Measurements from ENCODE around the gene PTPRN2. TPM values are rescaled to one million over a fixed set of nuclear protein-coding genes. Genes with fewer than 3 reads are reported as not detected.
A peak's percentile ranks its signal among the peaks of the same experiment; 100 is the strongest.
"Not testable (repeated sequence)": the region's sequence is repeated elsewhere in the genome, so short reads cannot be mapped to it uniquely, and the experiment has no call there.

The PTPRN2 gene
- polyA plus RNA-seq, 4 donors: 1.6 to 11.7 (median 4.0) TPM

DNA sequence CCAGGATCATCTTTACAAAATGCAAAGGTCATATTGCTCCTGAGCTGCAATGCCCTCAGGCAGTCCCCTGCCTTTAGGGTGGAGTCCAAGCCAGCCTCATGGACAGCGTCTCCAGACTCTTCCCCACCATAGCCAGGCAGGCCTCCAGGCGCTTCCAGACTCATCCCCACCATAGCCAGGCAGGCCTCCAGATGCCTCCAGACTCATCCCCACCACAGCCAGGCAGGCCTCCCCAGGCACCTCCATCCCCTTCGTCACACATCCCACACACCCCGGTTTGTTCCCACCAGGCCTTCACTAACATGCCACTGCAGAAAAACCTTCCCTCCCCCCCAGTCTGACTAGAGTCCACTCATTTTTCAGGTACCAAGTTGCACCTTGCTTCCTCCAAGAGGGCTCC is 70.1 kb downstream of the PTPRN2 start:
- H3K36me3 ChIP-seq (ENCODE audit: control insufficient read depth in 3 of 3, insufficient read depth in 2 of 3, low read depth in 1 of 3, low read length in 3 of 3): no peaks in the 10 kb centered on the region
- peaks cover 0 to 8% of the 10 kb centered on the region in 2 donors for H3K9me3 ChIP-seq (ENCODE audit: control insufficient read depth in 2 of 2, insufficient read depth in 1 of 2, low read depth in 1 of 2, low read length in 1 of 2)
- 89 to 93% (median 91%) methylated on average over 4 of the region's 4 CpGs for WGBS, 3 donors
- FAIRE-seq (no peak), DNase-seq (no peak)
- no peaks in the 10 kb centered on the region for H3K27me3 ChIP-seq (ENCODE audit: control insufficient read depth in 3 of 3, insufficient read depth in 3 of 3, low read length in 3 of 3)
- no peaks in the 10 kb centered on the region for H3K4me1 ChIP-seq (ENCODE audit: control insufficient read depth in 3 of 3, insufficient read depth in 2 of 3, low read depth in 1 of 3, low read length in 2 of 3)
- no peak overlapping the region for H3K4me3 ChIP-seq (ENCODE audit: low read depth in 1 of 3, low read length in 3 of 3)
- H3K27ac ChIP-seq (ENCODE audit: low read depth in 1 of 3, low read length in 2 of 3): no peak overlapping the region

GRCh38 chr7:158517072-158517471 is 70.6 kb downstream of the PTPRN2 start:
- Histone ChIP-seq H3K9me3 (ENCODE audit: control insufficient read depth in 2 of 2, insufficient read depth in 1 of 2, low read depth in 1 of 2, low read length in 1 of 2) (peaks cover 0 to 9% of the 10 kb centered on the region in 2 donors), H3K36me3 (ENCODE audit: control insufficient read depth in 3 of 3, insufficient read depth in 2 of 3, low read depth in 1 of 3, low read length in 3 of 3) (no peaks in the 10 kb centered on the region), H3K4me1 (ENCODE audit: control insufficient read depth in 3 of 3, insufficient read depth in 2 of 3, low read depth in 1 of 3, low read length in 2 of 3) (no peaks in the 10 kb centered on the region), H3K4me3 (ENCODE audit: low read depth in 1 of 3, low read length in 3 of 3) (no peak overlapping the region), H3K27me3 (ENCODE audit: control insufficient read depth in 3 of 3, insufficient read depth in 3 of 3, low read length in 3 of 3) (no peaks in the 10 kb centered on the region), H3K27ac (ENCODE audit: low read depth in 1 of 3, low read length in 2 of 3) (no peak overlapping the region)
- WGBS, 3 donors: 87 to 97% (median 89%) methylated on average over 11 of the region's 11 CpGs
- DNase-seq (no peak), FAIRE-seq (no peak)

- H3K4me1 ChIP-seq (ENCODE audit: control insufficient read depth in 3 of 3, insufficient read depth in 2 of 3, low read depth in 1 of 3, low read length in 2 of 3): no peaks in the 10 kb centered on the region
- H3K27me3 ChIP-seq (ENCODE audit: control insufficient read depth in 3 of 3, insufficient read depth in 3 of 3, low read length in 3 of 3): no peaks in the 10 kb centered on the region
- no peak overlapping the region for H3K27ac ChIP-seq (ENCODE audit: low read depth in 1 of 3, low read length in 2 of 3)
- WGBS, 3 donors: 87 to 97% (median 88%) methylated on average over 2 of the region's 2 CpGs
- no peak for DNase-seq
- no peak for FAIRE-seq
- no peaks in the 10 kb centered on the region for H3K36me3 ChIP-seq (ENCODE audit: control insufficient read depth in 3 of 3, insufficient read depth in 2 of 3, low read depth in 1 of 3, low read length in 3 of 3)
- peaks cover 0 to 10% of the 10 kb centered on the region in 2 donors for H3K9me3 ChIP-seq (ENCODE audit: control insufficient read depth in 2 of 2, insufficient read depth in 1 of 2, low read depth in 1 of 2, low read length in 1 of 2)
- H3K4me3 ChIP-seq (ENCODE audit: low read depth in 1 of 3, low read length in 3 of 3): no peak overlapping the region
Measured at GRCh38 chr7:158516524-158516923, 71.1 kb downstream of the PTPRN2 start.

DNA sequence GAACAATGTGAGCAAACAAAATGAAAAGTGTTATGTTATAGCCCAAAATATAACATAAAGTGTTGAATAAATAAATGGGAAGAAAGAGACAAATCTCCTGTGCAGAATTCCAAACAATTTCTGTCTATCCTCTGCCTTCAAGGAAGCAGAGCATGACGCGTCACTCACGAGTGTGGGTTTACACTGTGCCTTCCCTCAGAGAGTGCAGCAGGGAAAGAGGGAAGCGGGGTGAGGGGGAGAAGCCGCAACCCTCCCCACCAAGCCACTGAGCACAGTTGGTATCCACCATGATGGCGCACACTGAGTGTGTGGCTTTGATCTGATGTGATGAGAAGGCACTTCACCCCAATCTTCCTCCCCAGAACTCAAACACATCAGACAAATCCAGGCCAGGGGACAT is 74.8 kb downstream of the PTPRN2 start:
- Histone ChIP-seq H3K4me3 (ENCODE audit: low read depth in 1 of 3, low read length in 3 of 3) (no peak overlapping the region), H3K27me3 (ENCODE audit: control insufficient read depth in 3 of 3, insufficient read depth in 3 of 3, low read length in 3 of 3) (no peaks in the 10 kb centered on the region), H3K36me3 (ENCODE audit: control insufficient read depth in 3 of 3, insufficient read depth in 2 of 3, low read depth in 1 of 3, low read length in 3 of 3) (no peaks in the 10 kb centered on the region), H3K9me3 (ENCODE audit: control insufficient read depth in 2 of 2, insufficient read depth in 1 of 2, low read depth in 1 of 2, low read length in 1 of 2) (peaks cover 0 to 21% of the 10 kb centered on the region in 2 donors), H3K4me1 (ENCODE audit: control insufficient read depth in 3 of 3, insufficient read depth in 2 of 3, low read depth in 1 of 3, low read length in 2 of 3) (no peaks in the 10 kb centered on the region), H3K27ac (ENCODE audit: low read depth in 1 of 3, low read length in 2 of 3) (no peak overlapping the region)
- no peak for FAIRE-seq
- no peak for DNase-seq
- WGBS, 3 donors: 84 to 92% (median 90%) methylated on average over 6 of the region's 6 CpGs

DNA sequence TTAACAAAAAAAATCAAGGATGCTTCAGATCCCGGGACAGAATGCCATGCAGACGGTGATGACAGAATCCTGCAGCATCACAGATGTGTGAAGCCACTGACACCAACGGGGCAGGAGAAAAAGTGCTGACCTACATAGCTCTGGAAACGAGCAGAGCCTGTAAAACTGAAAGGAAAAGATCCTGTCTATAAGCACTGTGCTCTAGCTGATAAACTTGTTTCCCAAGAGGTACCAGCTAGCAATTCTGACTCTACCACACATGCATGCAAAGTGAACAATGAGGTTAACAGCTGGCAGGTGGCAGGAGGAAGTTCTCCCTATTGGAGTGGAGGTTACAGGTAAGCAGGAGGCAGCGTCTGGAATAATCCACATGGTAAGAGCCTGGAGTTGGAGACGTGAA is 75.6 kb downstream of the PTPRN2 start:
- DNase-seq: no peak
- H3K36me3 ChIP-seq (ENCODE audit: control insufficient read depth in 3 of 3, insufficient read depth in 2 of 3, low read depth in 1 of 3, low read length in 3 of 3): no peaks in the 10 kb centered on the region
- H3K27ac ChIP-seq (ENCODE audit: low read depth in 1 of 3, low read length in 2 of 3): no peak overlapping the region
- peaks cover 0 to 21% of the 10 kb centered on the region in 2 donors for H3K9me3 ChIP-seq (ENCODE audit: control insufficient read depth in 2 of 2, insufficient read depth in 1 of 2, low read depth in 1 of 2, low read length in 1 of 2)
- 78 to 84% (median 83%) methylated on average over 6 of the region's 6 CpGs for WGBS, 3 donors
- no peaks in the 10 kb centered on the region for H3K4me1 ChIP-seq (ENCODE audit: control insufficient read depth in 3 of 3, insufficient read depth in 2 of 3, low read depth in 1 of 3, low read length in 2 of 3)
- no peak overlapping the region for H3K4me3 ChIP-seq (ENCODE audit: low read depth in 1 of 3, low read length in 3 of 3)
- H3K27me3 ChIP-seq (ENCODE audit: control insufficient read depth in 3 of 3, insufficient read depth in 3 of 3, low read length in 3 of 3): no peaks in the 10 kb centered on the region
- FAIRE-seq: no peak

- Histone ChIP-seq H3K4me3 (ENCODE audit: low read depth in 1 of 3, low read length in 3 of 3) (no peak overlapping the region), H3K27me3 (ENCODE audit: control insufficient read depth in 3 of 3, insufficient read depth in 3 of 3, low read length in 3 of 3) (no peaks in the 10 kb centered on the region), H3K9me3 (ENCODE audit: control insufficient read depth in 2 of 2, insufficient read depth in 1 of 2, low read depth in 1 of 2, low read length in 1 of 2) (peaks cover 0 to 39% of the 10 kb centered on the region in 2 donors), H3K36me3 (ENCODE audit: control insufficient read depth in 3 of 3, insufficient read depth in 2 of 3, low read depth in 1 of 3, low read length in 3 of 3) (no peaks in the 10 kb centered on the region), H3K4me1 (ENCODE audit: control insufficient read depth in 3 of 3, insufficient read depth in 2 of 3, low read depth in 1 of 3, low read length in 2 of 3) (no peaks in the 10 kb centered on the region), H3K27ac (ENCODE audit: low read depth in 1 of 3, low read length in 2 of 3) (no peak overlapping the region)
- FAIRE-seq: no peak
- no peak for DNase-seq
- 75 to 80% (median 77%) methylated on average over 19 to 27 of the region's 27 CpGs for WGBS, 3 donors
Measured at GRCh38 chr7:158508802-158509385, 78.7 kb downstream of the PTPRN2 start.

DNA sequence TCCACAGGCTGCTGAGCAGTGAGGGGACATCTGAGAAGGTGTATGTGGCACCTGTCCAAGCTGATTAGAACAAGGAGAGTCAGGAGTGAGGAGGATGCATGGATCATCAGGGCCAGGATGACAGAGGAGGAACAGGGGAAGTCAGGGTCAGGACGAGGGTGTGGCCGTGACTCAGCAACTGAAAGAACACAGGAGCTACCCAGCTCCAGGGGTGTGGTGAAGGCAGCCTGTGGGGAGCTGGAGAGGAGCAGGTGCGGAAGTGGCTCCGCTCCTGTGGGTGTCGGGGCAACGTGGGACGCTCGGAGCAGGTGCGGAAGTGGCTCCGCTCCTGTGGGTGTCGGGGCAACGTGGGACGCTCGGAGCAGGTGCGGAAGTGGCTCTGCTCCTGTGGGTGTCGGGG is 79.3 kb downstream of the PTPRN2 start:
- not testable (repeated sequence) for H3K27me3 ChIP-seq (ENCODE audit: control insufficient read depth in 3 of 3, insufficient read depth in 3 of 3, low read length in 3 of 3); H3K4me3 ChIP-seq (ENCODE audit: low read depth in 1 of 3, low read length in 3 of 3); H3K4me1 ChIP-seq (ENCODE audit: control insufficient read depth in 3 of 3, insufficient read depth in 2 of 3, low read depth in 1 of 3, low read length in 2 of 3); H3K36me3 ChIP-seq (ENCODE audit: control insufficient read depth in 3 of 3, insufficient read depth in 2 of 3, low read depth in 1 of 3, low read length in 3 of 3); H3K27ac ChIP-seq (ENCODE audit: low read depth in 1 of 3, low read length in 2 of 3); FAIRE-seq
- peaks cover 0 to 39% of the 10 kb centered on the region in 2 donors for H3K9me3 ChIP-seq (ENCODE audit: control insufficient read depth in 2 of 2, insufficient read depth in 1 of 2, low read depth in 1 of 2, low read length in 1 of 2)
- peak; percentile 9 to 96 for DNase-seq
- 46 to 74% (median 49%) methylated on average over 9 to 15 of the region's 16 CpGs for WGBS, 3 donors

- no peak overlapping the region for H3K27ac ChIP-seq (ENCODE audit: low read depth in 1 of 3, low read length in 2 of 3)
- no peaks in the 10 kb centered on the region for H3K27me3 ChIP-seq (ENCODE audit: control insufficient read depth in 3 of 3, insufficient read depth in 3 of 3, low read length in 3 of 3)
- WGBS, 3 donors: 74 to 83% (median 80%) methylated on average over 14 to 15 of the region's 15 CpGs
- FAIRE-seq (no peak), DNase-seq (no peak)
- H3K4me1 ChIP-seq (ENCODE audit: control insufficient read depth in 3 of 3, insufficient read depth in 2 of 3, low read depth in 1 of 3, low read length in 2 of 3): no peaks in the 10 kb centered on the region
- no peak overlapping the region for H3K4me3 ChIP-seq (ENCODE audit: low read depth in 1 of 3, low read length in 3 of 3)
- H3K9me3 ChIP-seq (ENCODE audit: control insufficient read depth in 2 of 2, insufficient read depth in 1 of 2, low read depth in 1 of 2, low read length in 1 of 2): peaks cover 0 to 37% of the 10 kb centered on the region in 2 donors
- no peaks in the 10 kb centered on the region for H3K36me3 ChIP-seq (ENCODE audit: control insufficient read depth in 3 of 3, insufficient read depth in 2 of 3, low read depth in 1 of 3, low read length in 3 of 3)
Measured at GRCh38 chr7:158507917-158508316, 79.7 kb downstream of the PTPRN2 start.

DNA sequence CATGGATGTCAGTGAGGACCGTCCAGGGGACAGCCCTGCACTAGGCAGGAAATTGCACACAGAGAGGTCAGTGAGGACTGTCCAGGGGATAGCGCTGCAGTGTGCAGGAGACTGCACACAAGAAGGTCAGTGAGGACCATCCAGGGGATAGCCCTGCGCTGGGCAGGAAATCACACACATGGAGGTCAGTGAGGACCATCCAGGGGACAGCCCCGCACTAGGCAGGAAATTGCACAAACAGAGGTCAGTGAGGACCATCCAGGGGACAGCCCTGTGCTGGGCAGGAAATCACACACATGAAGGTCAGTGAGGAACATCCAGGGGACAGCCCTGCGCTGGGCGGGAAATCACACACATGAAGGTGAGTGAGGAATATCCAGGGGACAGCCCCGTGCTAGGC is 80.4 kb downstream of the PTPRN2 start:
- not testable (repeated sequence) for H3K27me3 ChIP-seq (ENCODE audit: control insufficient read depth in 3 of 3, insufficient read depth in 3 of 3, low read length in 3 of 3); H3K4me1 ChIP-seq (ENCODE audit: control insufficient read depth in 3 of 3, insufficient read depth in 2 of 3, low read depth in 1 of 3, low read length in 2 of 3); H3K4me3 ChIP-seq (ENCODE audit: low read depth in 1 of 3, low read length in 3 of 3); DNase-seq; FAIRE-seq; H3K27ac ChIP-seq (ENCODE audit: low read depth in 1 of 3, low read length in 2 of 3); H3K36me3 ChIP-seq (ENCODE audit: control insufficient read depth in 3 of 3, insufficient read depth in 2 of 3, low read depth in 1 of 3, low read length in 3 of 3)
- peaks cover 0 to 34% of the 10 kb centered on the region in 2 donors for H3K9me3 ChIP-seq (ENCODE audit: control insufficient read depth in 2 of 2, insufficient read depth in 1 of 2, low read depth in 1 of 2, low read length in 1 of 2)
- WGBS, 3 donors: 74 to 89% (median 86%) methylated on average over 7 of the region's 7 CpGs
